Stimulated activated CD8-positive, alpha-beta memory T cell treated with anti-CD3 and anti-CD28 coated beads, Interleukin-7, amount 100 ng/mL, for 1 hour (primary cell): ENCODE data around the gene SLC9B2.

Source experiments
- DNase-seq, 2 donors: peaks; one replicate each; pipeline ENCODE4 v3.0.0-alpha.2; 2020; ENCODE audit warnings: low read depth in 2 of 2

Gene SLC9B2

GRCh38 chr4:103076747-103077347 is at the start of gene SLC9B2:
Gene SLC9B2 (minus strand): TSS chr4:103076761. CDS start chr4:103067550, 9,211 bp downstream.
- DNase-seq, result no peak

- no peak for DNase-seq
Observed at GRCh38 chr4:103126126-103126525, 49.6 kb upstream of the SLC9B2 start.

- DNase-seq, result no peak
Observed at GRCh38 chr4:103123114-103123513, 46.6 kb upstream of the SLC9B2 start.

DNA sequence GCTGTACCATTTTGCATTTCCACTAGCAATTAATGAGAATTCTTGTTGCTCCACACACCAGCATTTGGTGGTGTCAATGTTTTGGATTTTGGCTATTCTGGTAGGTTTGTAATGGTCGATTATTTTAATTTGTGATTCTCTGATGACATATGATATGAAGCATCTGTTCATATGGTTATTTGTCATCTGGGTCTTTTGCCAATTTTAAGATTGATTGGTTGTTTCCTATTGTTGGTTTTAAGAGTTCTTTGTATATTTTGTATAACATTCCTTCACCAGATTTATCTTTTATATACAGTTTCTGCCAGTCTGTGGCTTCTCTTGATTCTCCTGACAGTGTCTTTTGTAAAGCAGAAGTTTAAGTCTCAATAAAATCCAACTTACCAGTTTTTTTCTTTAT is 41.6 kb upstream of the SLC9B2 start:
- no peak for DNase-seq

- DNase-seq, result no peak
Observed at GRCh38 chr4:103111598-103111997, 35.0 kb upstream of the SLC9B2 start.

GRCh38 chr4:103108542-103108941 is 32.0 kb upstream of the SLC9B2 start:
- no peak for DNase-seq

DNA sequence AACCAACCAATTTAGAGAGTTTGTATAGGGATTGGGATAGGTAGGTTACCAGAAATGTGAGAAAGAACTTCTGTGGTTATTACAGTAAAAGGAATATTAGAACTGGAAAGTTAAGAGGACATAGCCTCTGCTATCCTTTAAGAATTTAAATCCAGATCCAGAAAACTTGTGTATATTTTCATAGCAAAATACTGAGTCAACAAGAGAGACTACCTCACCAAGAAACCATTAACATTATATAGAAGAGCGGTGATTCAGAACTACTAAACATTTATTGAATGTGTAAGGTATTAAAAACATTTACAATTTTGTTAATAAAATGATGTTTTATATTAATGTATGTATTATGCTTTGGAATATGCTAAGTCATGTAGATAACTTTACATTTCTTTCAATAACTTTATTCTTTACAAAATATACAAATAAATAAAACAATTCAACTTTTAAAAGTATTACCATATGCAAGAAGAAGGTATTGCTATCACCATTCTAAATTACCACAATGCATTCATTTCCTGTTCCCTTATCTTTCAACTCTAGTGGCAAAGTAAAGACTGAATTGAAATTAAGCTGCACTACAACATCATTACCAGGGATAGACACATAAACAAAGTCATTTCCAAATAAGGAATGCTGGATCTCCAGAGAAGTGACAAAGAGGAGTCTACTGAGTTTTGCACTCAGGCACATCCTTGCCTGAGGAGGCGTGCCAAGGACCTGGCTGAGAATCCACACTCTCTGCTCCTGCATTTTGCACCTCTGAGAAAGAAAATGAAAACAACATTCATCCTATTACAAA is 29.2 kb upstream of the SLC9B2 start:
- DNase-seq, result no peak

- DNase-seq, result no peak
Observed at GRCh38 chr4:103104886-103105285, 28.3 kb upstream of the SLC9B2 start.

DNA sequence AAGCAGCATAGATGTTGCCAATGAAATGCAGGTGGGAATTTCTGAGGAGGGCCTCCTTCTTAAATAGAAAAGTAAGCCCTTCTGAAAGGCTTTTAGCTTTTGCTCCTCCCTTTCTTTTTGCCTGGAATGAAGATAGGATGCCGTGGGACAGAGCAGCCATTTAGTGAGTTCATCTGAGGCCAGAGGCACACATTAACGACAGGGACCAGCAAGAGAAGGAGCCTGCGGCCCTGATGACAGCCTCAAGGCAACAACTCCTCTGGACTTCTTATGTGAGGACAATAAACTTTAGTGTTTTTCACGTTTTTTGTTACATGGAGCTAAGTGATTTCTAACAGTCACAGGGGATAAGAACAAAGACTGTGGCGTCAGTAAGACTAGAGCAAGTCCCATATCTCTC is 24.1 kb upstream of the SLC9B2 start:
- no peak for DNase-seq

- DNase-seq, result no peak
Observed at GRCh38 chr4:103099691-103100392, 23.3 kb upstream of the SLC9B2 start, which contains the start of gene BDH2. Gene BDH2 (minus strand): TSS chr4:103099834. CDS start chr4:103096254, 3,580 bp downstream.

DNA sequence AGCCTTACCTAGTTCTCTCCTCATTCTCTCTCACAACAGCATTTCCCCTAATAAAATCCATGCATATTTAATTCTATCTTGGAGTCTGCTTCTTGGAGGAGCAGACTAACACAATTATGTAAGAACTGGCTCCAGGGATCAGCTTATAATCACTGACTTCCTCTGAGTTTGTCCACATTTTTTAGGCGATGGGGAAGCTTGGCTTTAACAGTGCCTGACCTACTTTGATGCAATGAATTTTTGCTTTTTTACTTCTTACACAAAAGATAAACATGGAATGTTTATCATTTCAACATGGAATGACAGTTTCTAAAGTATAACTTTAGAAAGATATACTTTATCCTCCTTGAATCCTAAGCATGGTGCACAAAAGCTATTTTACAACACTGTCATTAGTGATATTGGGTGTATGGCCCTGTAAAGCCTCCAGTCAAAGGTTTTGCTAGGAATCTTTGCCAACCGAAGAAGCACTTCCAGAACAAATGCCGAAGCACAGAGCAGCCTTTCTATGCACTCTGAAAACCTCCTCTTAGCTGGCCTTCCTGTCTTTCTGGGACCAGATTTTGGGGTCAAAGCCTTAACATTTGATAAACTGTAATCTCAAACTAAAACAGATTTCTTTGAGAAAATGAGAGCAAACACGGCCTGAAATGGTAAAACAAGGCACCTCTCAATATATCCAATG is 22.3 kb upstream of the SLC9B2 start:
- DNase-seq, result no peak

GRCh38 chr4:103098341-103098740 is 21.8 kb upstream of the SLC9B2 start:
- no peak for DNase-seq

GRCh38 chr4:103097112-103097511 is 20.6 kb upstream of the SLC9B2 start:
- no peak for DNase-seq

DNA sequence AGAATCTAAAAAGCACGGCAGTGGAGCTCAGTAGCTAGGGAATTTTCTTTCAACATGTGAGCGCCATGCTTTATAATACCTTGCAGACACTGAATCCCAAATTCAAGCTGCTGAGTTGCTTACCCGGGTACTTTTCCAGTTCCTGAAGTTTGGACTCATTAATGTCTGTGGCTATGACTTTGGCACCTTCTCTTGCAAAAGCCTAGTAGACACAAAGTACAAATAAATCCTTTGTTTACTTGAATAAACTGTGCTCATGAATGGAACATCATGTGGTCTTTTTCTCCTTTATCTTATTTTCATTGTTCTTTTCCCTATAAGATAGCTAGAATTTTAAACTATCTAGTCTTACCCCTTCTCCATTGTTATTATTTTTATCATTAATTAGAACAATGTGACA is 18.5 kb upstream of the SLC9B2 start:
- no peak for DNase-seq

- no peak for DNase-seq
Observed at GRCh38 chr4:103092245-103092644, 15.7 kb upstream of the SLC9B2 start.

DNA sequence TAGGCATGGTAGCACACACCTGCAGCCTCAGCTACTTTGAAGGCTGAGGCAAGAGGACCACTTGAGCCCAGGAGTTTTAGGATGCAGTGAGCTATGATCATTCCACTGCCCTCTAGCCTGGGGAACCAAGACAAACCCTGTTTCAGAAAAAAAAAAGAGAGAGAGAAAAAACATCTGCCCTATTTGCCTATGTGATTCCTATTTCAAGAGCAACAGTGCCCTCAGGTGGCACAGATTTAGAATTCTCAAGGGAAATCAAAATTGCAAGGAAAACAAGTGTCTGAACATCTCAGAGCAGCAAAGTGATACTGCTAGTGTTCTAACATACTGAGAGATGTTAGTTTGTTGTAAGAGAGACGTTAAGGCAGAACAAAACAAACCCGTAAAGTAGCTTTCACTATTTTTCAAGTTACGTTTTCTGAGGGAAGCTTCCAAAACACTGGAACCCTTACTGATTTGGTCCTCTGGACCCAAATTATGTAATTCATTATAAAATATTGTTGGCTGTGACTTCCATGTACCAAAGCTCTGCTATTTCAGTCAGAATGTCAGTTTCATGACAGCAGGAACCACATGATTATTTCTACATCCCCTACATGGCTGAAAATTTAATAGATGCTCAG is 15.2 kb upstream of the SLC9B2 start:
- DNase-seq, result no peak

DNA sequence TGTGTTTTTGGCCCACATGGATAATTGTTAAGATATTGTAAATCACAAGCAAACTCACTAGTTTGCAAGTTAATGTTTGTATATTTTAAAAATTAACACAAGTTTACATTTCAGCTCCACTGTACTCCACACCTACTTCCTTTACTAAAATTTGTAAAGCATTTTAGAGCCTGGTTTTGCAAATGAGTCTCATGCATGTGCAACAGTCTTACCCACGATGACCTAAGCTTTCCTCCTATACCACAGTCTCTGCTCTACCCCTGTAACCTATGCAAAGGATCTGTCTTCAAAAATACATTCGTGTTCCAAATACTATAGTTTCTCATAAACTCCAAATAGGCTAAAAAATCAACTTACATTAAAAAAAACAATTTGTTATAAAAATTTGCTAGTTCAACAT is 12.9 kb upstream of the SLC9B2 start:
- no peak for DNase-seq

DNA sequence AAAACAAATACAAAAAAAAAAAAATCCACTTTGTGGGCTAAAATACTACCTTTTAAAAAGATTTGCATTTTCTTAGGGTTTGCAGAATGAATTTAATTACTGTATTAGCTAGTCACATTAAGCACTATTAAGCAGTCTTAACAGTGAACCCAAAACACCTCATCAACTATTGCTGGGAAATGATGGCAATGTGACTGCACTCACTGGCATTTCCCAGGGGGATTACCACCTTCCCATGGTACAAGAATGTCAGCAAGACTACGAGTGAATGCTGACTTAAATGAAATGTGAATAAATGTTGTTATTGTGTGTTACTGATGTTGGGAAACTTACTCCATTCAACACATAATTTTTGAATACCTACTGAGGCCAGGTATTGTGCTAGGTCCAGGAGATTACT is 10.0 kb upstream of the SLC9B2 start:
- DNase-seq, result no peak

DNA sequence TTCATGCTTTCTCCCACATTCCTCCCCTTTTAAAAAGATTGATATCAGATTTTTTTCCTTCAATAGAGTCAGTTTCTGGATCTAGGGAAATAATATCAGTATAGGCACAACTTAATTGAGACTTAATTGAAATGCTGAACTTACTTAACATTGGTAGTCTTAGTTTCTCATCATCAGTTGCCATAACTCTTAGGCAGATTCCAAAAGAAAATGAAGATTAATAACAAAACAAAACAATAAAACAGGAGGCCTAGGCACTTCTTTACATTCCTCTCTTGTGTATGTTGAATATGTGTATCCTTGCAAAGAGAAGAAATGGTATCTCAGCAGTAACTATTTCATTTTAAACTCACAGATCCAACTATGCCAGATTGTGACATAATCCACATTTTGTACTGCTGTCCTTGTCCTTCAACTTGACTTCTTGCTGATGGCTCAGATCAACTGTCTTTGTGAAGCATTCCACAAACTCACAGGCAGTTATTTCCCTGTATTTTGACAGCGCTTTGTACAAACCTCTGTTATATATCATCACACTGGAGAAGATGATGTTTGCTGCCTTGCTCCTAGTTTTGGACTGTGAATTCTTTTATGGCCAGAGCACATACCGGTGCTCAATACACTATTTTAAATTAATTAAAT is 9.1 kb upstream of the SLC9B2 start:
- DNase-seq, result no peak

DNA sequence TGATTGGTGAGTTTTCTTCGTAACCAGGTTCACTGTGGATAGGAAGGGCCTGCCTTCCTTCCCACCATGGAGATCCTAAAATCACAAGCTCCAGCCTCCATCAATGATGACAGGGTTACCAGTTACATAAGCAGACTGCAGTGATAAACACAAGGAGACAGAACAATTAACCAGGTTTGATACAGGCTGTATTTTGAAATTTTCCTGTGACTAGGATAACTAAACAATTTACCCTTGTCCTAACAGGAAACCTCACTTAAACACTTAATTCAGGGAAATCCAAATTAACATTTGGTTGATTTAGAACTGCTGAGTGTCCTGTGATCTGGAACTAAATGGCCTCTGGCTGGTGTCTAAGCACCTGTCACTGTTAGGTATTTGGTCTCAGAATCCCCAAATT is 3.1 kb upstream of the SLC9B2 start:
- DNase-seq, result no peak
